IMR-90 (cell line): Measurements from ENCODE around the gene TFAP2C. TPM values are rescaled to one million over a fixed set of nuclear protein-coding genes. Genes with fewer than 3 reads are reported as not detected.

Experiments
- ATAC-seq: fragments of 200-7000 bp; cut with Tn5 transposase; 2 replicates; pipeline ENCODE4 v1.9.1; 2020; ENCODE audit warnings: low read depth, mild to moderate bottlenecking, moderate library complexity
- BruUV-seq: library from RNA; stranded (reverse); fragments of 400-500 nt; replicated peaks from 2 replicates; lab custom pipeline; 2021; lab: Mats Ljungman, UMichigan
- CTCF ChIA-PET: fragments of 300-600 bp; formaldehyde crosslinking; extraction: SDS; loops from one replicate; lab custom pipeline; 2021; ENCODE audit warnings: antibody characterized with exemption; lab: Yijun Ruan, JAX
- POLR2A ChIA-PET: fragments of 300-600 bp; sonication (Branson Sonifier 250); formaldehyde crosslinking; loops from one replicate; lab custom pipeline; 2022; ENCODE audit warnings: antibody characterized with exemption; ENCODE audit not compliant: unreplicated experiment; lab: Charles Lee
- DNase-seq: peaks from one replicate; pipeline ENCODE4 v3.0.0; 2013
- H2AFZ ChIP-seq: replicated peaks from 2 replicates; pipeline ENCODE3; 2013; ENCODE audit warnings: low read length, mild to moderate bottlenecking; ENCODE audit not compliant: poor library complexity
- H2AK5ac ChIP-seq: 2 replicates; pipeline ENCODE4 v1.6.1; 2013; ENCODE audit warnings: low read depth, low read length, inconsistent platforms
- H2AK9ac ChIP-seq: replicated peaks from 2 replicates; pipeline ENCODE3; 2013; ENCODE audit warnings: mild to moderate bottlenecking, low read depth, low read length, moderate library complexity; ENCODE audit not compliant: poor library complexity
- H2BK120ac ChIP-seq: 2 replicates; pipeline ENCODE4 v1.6.1; 2013; ENCODE audit warnings: low read depth, low read length, inconsistent platforms
- H2BK15ac ChIP-seq: 3 replicates; pipeline ENCODE4 v1.6.1; 2013; ENCODE audit warnings: low read depth, low read length, inconsistent platforms
- H2BK20ac ChIP-seq: 2 replicates; pipeline ENCODE4 v1.6.1; 2013; ENCODE audit warnings: low read depth, mild to moderate bottlenecking, inconsistent platforms, low read length, moderate library complexity
- H2BK5ac ChIP-seq: 2 replicates; pipeline ENCODE4 v1.6.1; 2013; ENCODE audit warnings: mild to moderate bottlenecking, low read depth, low read length, inconsistent platforms; ENCODE audit not compliant: poor library complexity, severe bottlenecking
- H3K14ac ChIP-seq: replicated peaks from 2 replicates; pipeline ENCODE4 v1.6.1; 2013; ENCODE audit warnings: low read depth, low read length, inconsistent platforms
- H3K18ac ChIP-seq: 2 replicates; pipeline ENCODE4 v1.6.1; 2013; ENCODE audit warnings: low read depth, low read length, control low read depth
- H3K23ac ChIP-seq: 2 replicates; pipeline ENCODE4 v1.6.1; 2013; ENCODE audit warnings: low read depth, low read length, inconsistent platforms
- H3K27ac ChIP-seq: 2 replicates; pipeline ENCODE4 v1.5.1; 2013; ENCODE audit warnings: mild to moderate bottlenecking, control low read depth, low read length; ENCODE audit not compliant: insufficient read depth
- H3K27me3 ChIP-seq: 2 replicates; pipeline ENCODE4 v1.6.1; 2013; ENCODE audit warnings: low read length; ENCODE audit not compliant: control insufficient read depth, insufficient read depth
- H3K36me3 ChIP-seq: 2 replicates; pipeline ENCODE4 v1.6.1; 2013; ENCODE audit warnings: low read length, mixed read lengths; ENCODE audit not compliant: control insufficient read depth, insufficient read depth
- H3K4ac ChIP-seq: 2 replicates; pipeline ENCODE4 v1.6.1; 2013; ENCODE audit warnings: low read depth, low read length, inconsistent platforms
- H3K4me1 ChIP-seq: 2 replicates; pipeline ENCODE4 v1.6.1; 2013; ENCODE audit warnings: low read length, mixed read lengths; ENCODE audit not compliant: control insufficient read depth, insufficient read depth
- H3K4me2 ChIP-seq: 2 replicates; pipeline ENCODE4 v1.6.1; 2013; ENCODE audit warnings: low read depth, mild to moderate bottlenecking, control low read depth, low read length, moderate library complexity
- H3K4me3 ChIP-seq: 2 replicates; pipeline ENCODE4 v1.5.1; 2013; ENCODE audit warnings: low read depth, mild to moderate bottlenecking, control low read depth, low read length, moderate library complexity; ENCODE audit not compliant: insufficient read depth
- H3K56ac ChIP-seq: 2 replicates; pipeline ENCODE4 v1.6.1; 2013; ENCODE audit warnings: low read length, inconsistent platforms; ENCODE audit not compliant: insufficient read depth; ENCODE audit errors: extremely low read depth
- H3K79me1 ChIP-seq, 2 experiments: 2 replicates each; pipeline ENCODE4 v1.6.1; 2013; ENCODE audit warnings: low read length in 2 of 2, inconsistent platforms in 1 of 2, low read depth in 1 of 2
- H3K9ac ChIP-seq: 2 replicates; pipeline ENCODE4 v1.6.1; 2013; ENCODE audit warnings: low read depth, low read length, control low read depth
- H3K9me1 ChIP-seq: 2 replicates; pipeline ENCODE4 v1.6.1; 2013; ENCODE audit warnings: low read length, inconsistent platforms; ENCODE audit not compliant: insufficient read depth
- H3K9me3 ChIP-seq: 2 replicates; pipeline ENCODE4 v1.6.1; 2013; ENCODE audit warnings: low read length; ENCODE audit not compliant: control insufficient read depth, insufficient read depth
- H4K20me1 ChIP-seq: 2 replicates; pipeline ENCODE4 v1.6.1; 2013; ENCODE audit warnings: low read length, inconsistent platforms; ENCODE audit not compliant: insufficient read depth
- H4K5ac ChIP-seq: 2 replicates; pipeline ENCODE4 v1.6.1; 2013; ENCODE audit warnings: mild to moderate bottlenecking, low read depth, low read length, control low read depth
- H4K8ac ChIP-seq, 2 experiments: 2 replicates each; pipeline ENCODE4 v1.6.1; 2013; ENCODE audit warnings: low read depth in 2 of 2, low read length in 2 of 2, control low read depth in 1 of 2, inconsistent platforms in 1 of 2
- H4K91ac ChIP-seq: 2 replicates; pipeline ENCODE4 v1.6.1; 2013; ENCODE audit warnings: low read depth, low read length, inconsistent platforms; ENCODE audit not compliant: insufficient read depth
- BHLHE40 ChIP-seq: fragments of 150-350 bp; IDR thresholded peaks from 2 replicates; pipeline ENCODE4 v1.6.1; 2016; ENCODE audit warnings: mild to moderate bottlenecking, low read depth, low read length
- CEBPB ChIP-seq: IDR thresholded peaks from 2 replicates; pipeline ENCODE4 v1.6.1; 2012; ENCODE audit warnings: low read depth, low read length, improper control_type of control experiment
- MAFK ChIP-seq: IDR thresholded peaks from 2 replicates; pipeline ENCODE4 v1.6.1; 2012; ENCODE audit warnings: low read depth, low read length, improper control_type of control experiment
- NFE2L2 ChIP-seq: fragments of 150-350 bp; IDR thresholded peaks from 2 replicates; pipeline ENCODE4 v1.6.1; 2016; ENCODE audit warnings: low read depth, mild to moderate bottlenecking, low read length
- WGBS, 2 experiments: methylation state at CpG; one replicate each; pipeline versions ENCODE4 v1.1.5 to v1.1.7; 2013; ENCODE audit warnings: missing lambda C conversion rate in 2 of 2; ENCODE audit not compliant: insufficient read length in 1 of 2; ENCODE audit errors: extremely low coverage in 2 of 2; 5-methylcytosine and 5-hydroxymethylcytosine counted together
- dilution Hi-C: fragments of 300-500 bp; cut with HindIII; formaldehyde crosslinking; loops from one replicate; pipeline ENCODE4 v1.14.3; 2018; ENCODE audit warnings: low sequenced_read_pairs; ENCODE audit not compliant: unreplicated experiment
- in situ Hi-C: fragments of 300-500 bp; cut with MboI; formaldehyde crosslinking; loops from 3 replicates; pipeline ENCODE4 v1.14.3; 2019; ENCODE audit warnings: low sequenced_read_pairs, inconsistent platforms, mixed read lengths
- intact Hi-C: fragments of 100-400 bp; cut with micrococcal nuclease; formaldehyde crosslinking; loops from 2 replicates; pipeline ENCODE4 v1.10.0; 2022
- polyA plus RNA-seq, 3 experiments: library from polyadenylated mRNA; depleted of rRNA; stranded (reverse); fragments of >200 nt; gene quantifications; 2 replicates each; pipeline ENCODE4 v1.2.3, GENCODE V29; 2012; ENCODE audit warnings: low replicate concordance in 1 of 3
- total RNA-seq: library from RNA; depleted of rRNA; stranded (reverse); fragments of >200 nt; gene quantifications from 2 replicates; pipeline ENCODE4 v1.2.3, GENCODE V29; 2012
- TF ChIP-seq, protein P1 (sequence below): conservative IDR thresholded peaks from 2 replicates; pipeline ENCODE4 v1.5.1; 2012; ENCODE audit warnings: mild to moderate bottlenecking, low read depth, low read length, improper control_type of control experiment

TFAP2C gene
- total and polyA plus RNA-seq, 2 of the 4 experiments (the other 2 are of a cell fraction), result under 0.01 to 0.05 TPM

DNA sequence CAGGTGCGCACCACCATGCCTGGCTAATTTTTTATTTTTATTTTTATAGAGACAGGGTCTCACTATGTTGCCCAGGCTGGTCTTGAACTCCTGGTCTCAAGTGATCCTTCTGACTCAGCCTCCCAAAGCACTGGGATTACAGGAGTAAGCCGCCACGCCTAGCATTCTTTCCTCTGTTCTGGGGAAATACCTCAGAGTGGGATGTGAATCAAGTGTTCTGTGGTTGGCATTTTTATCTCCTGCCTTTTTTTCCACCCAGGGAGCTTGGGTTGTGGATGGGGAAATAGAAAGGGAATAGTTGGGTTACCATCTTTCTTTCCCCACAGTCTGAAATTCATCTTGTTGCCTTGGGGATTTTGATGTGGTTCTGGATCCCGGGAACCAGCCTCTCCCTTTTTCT is 24.1 kb downstream of the TFAP2C start:
- CTCF ChIA-PET, result no interaction called here
- Histone ChIP-seq H4K20me1 (no peaks in the 10 kb centered on the region), H3K9me3 (no peaks in the 10 kb centered on the region), H3K79me1 (no peaks in the 10 kb centered on the region), H2BK15ac (no peak overlapping the region), H3K4ac (no peak overlapping the region), H3K56ac (no peak overlapping the region), H3K23ac (no peak overlapping the region), H2AFZ (no peak overlapping the region), H2BK20ac (no peak overlapping the region), H3K4me2 (no peak overlapping the region), H3K18ac (no peak overlapping the region), H3K36me3 (no peaks in the 10 kb centered on the region), H4K8ac (no peak overlapping the region), H4K5ac (no peak overlapping the region), H2AK5ac (no peak overlapping the region), H3K27ac (no peak overlapping the region), H2AK9ac (no peak overlapping the region), H2BK120ac (no peak overlapping the region), H3K14ac (no peak overlapping the region), H3K4me1 (no peaks in the 10 kb centered on the region), H2BK5ac (no peak overlapping the region), H4K91ac (no peak overlapping the region), H3K9me1 (no peaks in the 10 kb centered on the region), H3K4me3 (no peak overlapping the region), H3K27me3 (no peaks in the 10 kb centered on the region), H3K9ac (no peak overlapping the region)
- TF ChIP-seq, protein P1, sequence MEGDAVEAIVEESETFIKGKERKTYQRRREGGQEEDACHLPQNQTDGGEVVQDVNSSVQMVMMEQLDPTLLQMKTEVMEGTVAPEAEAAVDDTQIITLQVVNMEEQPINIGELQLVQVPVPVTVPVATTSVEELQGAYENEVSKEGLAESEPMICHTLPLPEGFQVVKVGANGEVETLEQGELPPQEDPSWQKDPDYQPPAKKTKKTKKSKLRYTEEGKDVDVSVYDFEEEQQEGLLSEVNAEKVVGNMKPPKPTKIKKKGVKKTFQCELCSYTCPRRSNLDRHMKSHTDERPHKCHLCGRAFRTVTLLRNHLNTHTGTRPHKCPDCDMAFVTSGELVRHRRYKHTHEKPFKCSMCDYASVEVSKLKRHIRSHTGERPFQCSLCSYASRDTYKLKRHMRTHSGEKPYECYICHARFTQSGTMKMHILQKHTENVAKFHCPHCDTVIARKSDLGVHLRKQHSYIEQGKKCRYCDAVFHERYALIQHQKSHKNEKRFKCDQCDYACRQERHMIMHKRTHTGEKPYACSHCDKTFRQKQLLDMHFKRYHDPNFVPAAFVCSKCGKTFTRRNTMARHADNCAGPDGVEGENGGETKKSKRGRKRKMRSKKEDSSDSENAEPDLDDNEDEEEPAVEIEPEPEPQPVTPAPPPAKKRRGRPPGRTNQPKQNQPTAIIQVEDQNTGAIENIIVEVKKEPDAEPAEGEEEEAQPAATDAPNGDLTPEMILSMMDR, result no peak
- no peak for TF ChIP-seq NFE2L2
- TF ChIP-seq CEBPB, result no peak
- TF ChIP-seq MAFK, result no peak
- no peak for TF ChIP-seq BHLHE40
- dilution Hi-C loops (no loop called here), intact Hi-C loops (no loop called here), in situ Hi-C loops (no loop called here)
- WGBS, 2 experiments, result no CpG with 5 or more reads among the region's 4 CpGs
- POLR2A ChIA-PET, result no interaction called here
- no peak for ATAC-seq
- no peak for DNase-seq
- BruUV-seq, result no TSS peak
